ENCODE results near the gene UBQLN2.
"Not testable (repeated sequence)": the region's sequence is repeated elsewhere in the genome, so short reads cannot be mapped to it uniquely, and the experiment has no call there.

The UBQLN2 gene

GRCh38 chrX:56563231-56564161 lies at the start of gene UBQLN2:
Gene UBQLN2, plus strand, starts transcription at chrX:56563627. Its CDS starts 247 bp downstream, at chrX:56563874.
- peak; percentile 24 for DNase-seq

- no peak for DNase-seq
Observed at GRCh38 chrX:56519642-56520041, 43.8 kb upstream of the UBQLN2 start.

GRCh38 chrX:56529482-56530007 lies 33.9 kb upstream of the UBQLN2 start:
- not testable (repeated sequence) for DNase-seq

- DNase-seq: no peak
Observed at GRCh38 chrX:56530011-56530410, 33.4 kb upstream of the UBQLN2 start.

- DNase-seq: no peak
Observed at GRCh38 chrX:56550667-56551066, 12.8 kb upstream of the UBQLN2 start.

- no peak for DNase-seq
Observed at GRCh38 chrX:56554870-56555269, 8.6 kb upstream of the UBQLN2 start.

GRCh38 chrX:56557376-56557929 lies 6.0 kb upstream of the UBQLN2 start:
- DNase-seq: no peak

GRCh38 chrX:56564164-56564885 lies 898 bp downstream of the UBQLN2 start:
- peak; percentile 15 for DNase-seq

- DNase-seq: no peak
Observed at GRCh38 chrX:56564921-56565840, 1.8 kb downstream of the UBQLN2 start.

GRCh38 chrX:56569378-56570057 lies 6.1 kb downstream of the UBQLN2 start:
- DNase-seq: no peak

GRCh38 chrX:56572975-56573374 lies 9.5 kb downstream of the UBQLN2 start:
- no peak for DNase-seq

- DNase-seq: no peak
Observed at GRCh38 chrX:56574861-56575260, 11.4 kb downstream of the UBQLN2 start.

- DNase-seq: no peak
Observed at GRCh38 chrX:56576721-56577120, 13.3 kb downstream of the UBQLN2 start.

- no peak for DNase-seq
Observed at GRCh38 chrX:56588397-56589188, 25.2 kb downstream of the UBQLN2 start.

- not testable (repeated sequence) for DNase-seq
Observed at GRCh38 chrX:56591830-56592229, 28.4 kb downstream of the UBQLN2 start.

- DNase-seq: no peak
Observed at GRCh38 chrX:56600141-56600540, 36.7 kb downstream of the UBQLN2 start.

- DNase-seq: no peak
Observed at GRCh38 chrX:56600987-56601386, 37.6 kb downstream of the UBQLN2 start.

- DNase-seq: no peak
Observed at GRCh38 chrX:56615282-56615681, 51.9 kb downstream of the UBQLN2 start.
